22Rv1 (cell line): ENCODE measurements around the gene FAM89B.

Experiments
- ZFX ChIP-seq: fragments of 450-650 bp; IDR thresholded peaks from 2 replicates; pipeline ENCODE4 v1.6.1; 2017; ENCODE audit warnings: antibody characterized with exemption, borderline replicate concordance
- TF ChIP-seq, protein P1 (sequence below): fragments of 450-650 bp; IDR thresholded peaks from 2 replicates; pipeline ENCODE4 v1.5.1; 2017; ENCODE audit warnings: mild to moderate bottlenecking

DNA sequence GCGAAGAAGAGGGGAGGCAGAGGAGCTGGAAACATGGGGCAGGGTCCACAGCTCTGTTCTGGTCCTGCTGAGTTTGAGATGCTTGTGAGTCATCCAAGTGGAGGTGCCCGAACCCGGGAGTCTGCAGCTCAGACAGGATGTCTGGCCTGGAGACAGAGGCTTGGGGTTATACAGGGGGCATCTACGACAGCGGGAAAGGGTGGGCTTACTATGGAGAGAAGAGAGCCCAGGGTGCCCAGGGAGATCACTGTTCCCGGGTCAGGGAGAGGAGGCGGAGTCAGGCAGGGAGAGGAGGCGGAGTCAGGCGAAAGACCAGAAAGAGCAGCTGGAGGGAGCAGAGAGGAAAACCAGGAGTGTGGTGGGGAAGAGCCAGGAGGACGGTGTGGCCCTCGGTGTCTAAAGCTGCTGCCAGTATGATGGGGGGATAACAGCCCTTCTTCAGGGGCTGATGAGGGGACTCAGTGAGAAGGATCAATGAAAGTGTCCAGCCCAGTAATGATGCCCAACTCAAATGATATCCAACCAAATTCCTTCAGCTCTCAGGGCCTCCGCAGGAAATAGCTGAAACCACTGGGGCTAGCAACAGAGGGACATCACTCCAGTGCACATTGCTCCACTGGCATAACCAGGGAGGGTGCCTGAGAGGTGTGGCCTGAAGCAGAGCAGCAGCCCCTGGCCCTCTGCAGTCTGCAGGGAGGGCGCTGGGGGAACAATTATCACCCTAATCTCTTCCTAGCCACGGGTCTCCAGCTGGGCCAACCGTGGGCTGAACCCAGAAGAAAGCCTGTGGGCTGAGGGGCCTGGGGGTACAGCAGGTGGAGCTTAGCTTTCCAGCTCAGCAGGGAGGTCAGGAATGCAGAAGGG is 11.6 kb upstream of the FAM89B start:
- TF ChIP-seq, protein P1, sequence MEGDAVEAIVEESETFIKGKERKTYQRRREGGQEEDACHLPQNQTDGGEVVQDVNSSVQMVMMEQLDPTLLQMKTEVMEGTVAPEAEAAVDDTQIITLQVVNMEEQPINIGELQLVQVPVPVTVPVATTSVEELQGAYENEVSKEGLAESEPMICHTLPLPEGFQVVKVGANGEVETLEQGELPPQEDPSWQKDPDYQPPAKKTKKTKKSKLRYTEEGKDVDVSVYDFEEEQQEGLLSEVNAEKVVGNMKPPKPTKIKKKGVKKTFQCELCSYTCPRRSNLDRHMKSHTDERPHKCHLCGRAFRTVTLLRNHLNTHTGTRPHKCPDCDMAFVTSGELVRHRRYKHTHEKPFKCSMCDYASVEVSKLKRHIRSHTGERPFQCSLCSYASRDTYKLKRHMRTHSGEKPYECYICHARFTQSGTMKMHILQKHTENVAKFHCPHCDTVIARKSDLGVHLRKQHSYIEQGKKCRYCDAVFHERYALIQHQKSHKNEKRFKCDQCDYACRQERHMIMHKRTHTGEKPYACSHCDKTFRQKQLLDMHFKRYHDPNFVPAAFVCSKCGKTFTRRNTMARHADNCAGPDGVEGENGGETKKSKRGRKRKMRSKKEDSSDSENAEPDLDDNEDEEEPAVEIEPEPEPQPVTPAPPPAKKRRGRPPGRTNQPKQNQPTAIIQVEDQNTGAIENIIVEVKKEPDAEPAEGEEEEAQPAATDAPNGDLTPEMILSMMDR = no peak
- TF ChIP-seq ZFX = no peak
